Natural killer cell (primary cell): ENCODE data around the gene TNS2. TPM values are rescaled to one million over a fixed set of nuclear protein-coding genes. Genes with fewer than 3 reads are reported as not detected.

ENCODE experiments used
- ATAC-seq, 3 donors: fragments of 150-1000 bp in 2 of 3; fragments of 200-7000 bp in 1 of 3; cut with Tn5 transposase; 1 replicate in 1 of 3; 2 replicates in 2 of 3; pipeline ENCODE4 v1.10.0; 2021; ENCODE audit warnings: mild to moderate bottlenecking in 2 of 3, moderate library complexity in 2 of 3
- DNase-seq, 2 donors: peaks; one replicate each; pipeline versions ENCODE4 v3.0.0 to v3.0.0-alpha.2; 2013 to 2021; ENCODE audit warnings: mixed read lengths in 1 of 2
- H3K27ac ChIP-seq: one replicate; pipeline ENCODE4 v1.5.1; 2013; ENCODE audit warnings: mild to moderate bottlenecking, low read length
- H3K27me3 ChIP-seq: one replicate; pipeline ENCODE4 v1.6.1; 2013; ENCODE audit warnings: low read length; ENCODE audit not compliant: control insufficient read depth, insufficient read depth
- H3K36me3 ChIP-seq: one replicate; pipeline ENCODE4 v1.6.1; 2013; ENCODE audit warnings: low read length; ENCODE audit not compliant: control insufficient read depth, insufficient read depth
- H3K4me1 ChIP-seq: one replicate; pipeline ENCODE4 v1.6.1; 2013; ENCODE audit warnings: low read length; ENCODE audit not compliant: control insufficient read depth, insufficient read depth
- H3K4me3 ChIP-seq: one replicate; pipeline ENCODE4 v1.5.1; 2013; ENCODE audit warnings: low read length
- H3K9me3 ChIP-seq: one replicate; pipeline ENCODE4 v1.6.1; 2013; ENCODE audit warnings: low read length; ENCODE audit not compliant: control insufficient read depth, insufficient read depth
- H3K27ac Mint-ChIP-seq, 2 donors: one replicate each; pipeline ENCODE4 v1.8.0; 2022; ENCODE audit warnings: mild to moderate bottlenecking in 2 of 2, mixed read lengths in 2 of 2, moderate library complexity in 1 of 2
- H3K27me3 Mint-ChIP-seq, 2 donors: one replicate each; pipeline ENCODE4 v1.8.0; 2022; ENCODE audit warnings: low read depth in 2 of 2, mixed read lengths in 2 of 2
- H3K36me3 Mint-ChIP-seq: one replicate; pipeline ENCODE4 v1.8.0; 2022; ENCODE audit warnings: mixed read lengths
- H3K4me1 Mint-ChIP-seq, 2 donors: one replicate each; pipeline ENCODE4 v1.8.0; 2022; ENCODE audit warnings: mixed read lengths in 2 of 2
- H3K4me3 Mint-ChIP-seq: one replicate; pipeline ENCODE4 v1.8.0; 2022; ENCODE audit warnings: mild to moderate bottlenecking, moderate library complexity, mixed read lengths
- H3K9me3 Mint-ChIP-seq, 2 donors: one replicate each; pipeline ENCODE4 v1.8.0; 2022; ENCODE audit warnings: mixed read lengths in 2 of 2
- CTCF ChIP-seq: fragments of 200-600 bp; IDR thresholded peaks from one replicate; pipeline ENCODE4 v1.8.0; 2022; ENCODE audit warnings: antibody characterized with exemption
- WGBS: methylation state at CpG from one replicate; pipeline ENCODE4 v1.1.7; 2013; ENCODE audit warnings: missing lambda C conversion rate; ENCODE audit not compliant: insufficient coverage; 5-methylcytosine and 5-hydroxymethylcytosine counted together
- intact Hi-C: fragments of 100-400 bp; cut with micrococcal nuclease; formaldehyde crosslinking; loops from one replicate; pipeline ENCODE4 v1.14.2; 2022
- total RNA-seq, 4 donors: library from RNA; stranded (reverse); fragments of 120-200 nt in 1 of 4; gene quantifications; one replicate each; pipeline versions ENCODE4 v1.2.3 to v1.2.4, GENCODE V29; 2013 to 2022

Gene TNS2
- total RNA-seq, 3 donors from 2014 or later (not counting 1 experiment from before 2014, with no cell fraction given): 0.95 to 1.8 (median 1.0) TPM

GRCh38 chr12:53100466-53101151 lies 50.7 kb downstream of the TNS2 start:
- Histone ChIP-seq H3K27me3 (peaks cover 3% of the 10 kb centered on the region), H3K4me1 (peaks cover 55% of the 10 kb centered on the region), H3K4me3 (no peak overlapping the region), H3K36me3 (no peaks in the 10 kb centered on the region), H3K9me3 (no peaks in the 10 kb centered on the region), H3K27ac (no peak overlapping the region)
- no peak overlapping the region for H3K27ac Mint-ChIP-seq
- WGBS: 93% methylated on average over 13 of the region's 13 CpGs
- no peak for DNase-seq
- no peaks in the 10 kb centered on the region for H3K36me3 Mint-ChIP-seq
- intact Hi-C loops: no loop called here
- H3K9me3 Mint-ChIP-seq: no peaks in the 10 kb centered on the region
- H3K4me3 Mint-ChIP-seq: no peak overlapping the region
- ATAC-seq: no peak
- no peak for TF ChIP-seq CTCF
- H3K4me1 Mint-ChIP-seq: peaks cover 25 to 43% of the 10 kb centered on the region in 2 donors
- H3K27me3 Mint-ChIP-seq: peaks cover 0 to 6% of the 10 kb centered on the region in 2 donors

GRCh38 chr12:53101266-53101665 lies 51.4 kb downstream of the TNS2 start:
- Mint-ChIP-seq H3K27ac (no peak overlapping the region), H3K9me3 (no peaks in the 10 kb centered on the region), H3K4me1 (peaks cover 25 to 43% of the 10 kb centered on the region in 2 donors), H3K36me3 (no peaks in the 10 kb centered on the region), H3K27me3 (peaks cover 0 to 6% of the 10 kb centered on the region in 2 donors), H3K4me3 (no peak overlapping the region)
- H3K27ac ChIP-seq: no peak overlapping the region
- H3K27me3 ChIP-seq: peaks cover 3% of the 10 kb centered on the region
- H3K4me3 ChIP-seq: no peak overlapping the region
- H3K36me3 ChIP-seq: no peaks in the 10 kb centered on the region
- peaks cover 55% of the 10 kb centered on the region for H3K4me1 ChIP-seq
- ATAC-seq (no peak), DNase-seq (no peak)
- no peak for TF ChIP-seq CTCF
- intact Hi-C loops: no loop called here
- H3K9me3 ChIP-seq: no peaks in the 10 kb centered on the region
- 92% methylated on average over 7 of the region's 7 CpGs for WGBS

GRCh38 chr12:53101931-53102781 lies 52.3 kb downstream of the TNS2 start:
- H3K9me3 ChIP-seq: no peaks in the 10 kb centered on the region
- TF ChIP-seq CTCF: no peak
- WGBS: 89% methylated on average over 11 of the region's 12 CpGs
- DNase-seq (no peak), ATAC-seq (no peak)
- no peaks in the 10 kb centered on the region for H3K27me3 ChIP-seq
- intact Hi-C loops: no loop called here
- H3K27ac ChIP-seq: peak overlapping the region; percentile 14
- Mint-ChIP-seq H3K27me3 (peaks cover 0 to 1% of the 10 kb centered on the region in 2 donors), H3K36me3 (no peaks in the 10 kb centered on the region), H3K4me1 (peaks cover 21 to 38% of the 10 kb centered on the region in 2 donors), H3K9me3 (no peaks in the 10 kb centered on the region), H3K27ac (peak overlapping the region in 1 of 2 donors; percentile 58), H3K4me3 (no peak overlapping the region)
- H3K4me3 ChIP-seq: no peak overlapping the region
- H3K36me3 ChIP-seq: no peaks in the 10 kb centered on the region
- H3K4me1 ChIP-seq: peaks cover 50% of the 10 kb centered on the region
